H1 (cell line): ENCODE data around the gene PRADC1. TPM values are rescaled to one million over a fixed set of nuclear protein-coding genes. Genes with fewer than 3 reads are reported as not detected.

Source experiments
- CTCF ChIA-PET: fragments of 300-600 bp; sonication (Branson Sonifier 250); formaldehyde crosslinking; loops from one replicate; lab custom pipeline; 2021; ENCODE audit not compliant: partially characterized antibody; lab: Charles Lee
- POLR2A ChIA-PET: fragments of 300-600 bp; sonication (Branson Sonifier 250); formaldehyde crosslinking; loops from one replicate; lab custom pipeline; 2021; ENCODE audit warnings: inconsistent platforms; ENCODE audit not compliant: partially characterized antibody; lab: Charles Lee
- DNase-seq, 2 experiments: peaks; one replicate each; pipeline versions ENCODE4 v3.0.0 to v3.0.0-alpha.2; 2010 to 2022; ENCODE audit warnings: low spot score in 2 of 2, low read depth in 1 of 2, mixed read lengths in 1 of 2
- FAIRE-seq: peaks from 2 replicates; lab custom pipeline; 2011; peaks lifted over from hg19 to GRCh38; lab: Jason Lieb, UNC
- H2AFZ ChIP-seq: 2 replicates; pipeline ENCODE4 v1.8.1; 2012; ENCODE audit warnings: low read length, inconsistent platforms
- H2AK5ac ChIP-seq: 2 replicates; pipeline ENCODE4 v1.6.1; 2013; ENCODE audit warnings: low read depth, low read length
- H2BK120ac ChIP-seq: replicated peaks from 2 replicates; pipeline ENCODE3; 2013; ENCODE audit warnings: low read depth, low read length, inconsistent platforms
- H2BK12ac ChIP-seq: 2 replicates; pipeline ENCODE4 v1.6.1; 2013; ENCODE audit warnings: low read depth, low read length
- H2BK15ac ChIP-seq: 2 replicates; pipeline ENCODE4 v1.6.1; 2013; ENCODE audit warnings: low read length
- H2BK20ac ChIP-seq: 2 replicates; pipeline ENCODE4 v1.6.1; 2013; ENCODE audit warnings: low read length
- H2BK5ac ChIP-seq: 2 replicates; pipeline ENCODE4 v1.6.1; 2013; ENCODE audit warnings: low read depth, low read length
- H3K14ac ChIP-seq: 2 replicates; pipeline ENCODE4 v1.6.1; 2013; ENCODE audit warnings: inconsistent platforms; ENCODE audit not compliant: insufficient read length
- H3K18ac ChIP-seq: 2 replicates; pipeline ENCODE4 v1.6.1; 2013; ENCODE audit warnings: low read length; ENCODE audit errors: extremely low read depth
- H3K23ac ChIP-seq: 2 replicates; pipeline ENCODE4 v1.6.1; 2013; ENCODE audit warnings: inconsistent platforms; ENCODE audit not compliant: insufficient read length
- H3K23me2 ChIP-seq: 2 replicates; pipeline ENCODE4 v1.6.1; 2013; ENCODE audit warnings: low read depth, low read length
- H3K27ac ChIP-seq: 2 replicates; pipeline ENCODE4 v1.6.1; 2011; ENCODE audit warnings: low read depth, low read length, inconsistent platforms
- H3K27me3 ChIP-seq, 4 experiments: replicated peaks in 1 of 4; 1 replicate in 1 of 4; 2 replicates in 3 of 4; pipeline versions ENCODE4 v1.6.1 to v1.8.1; 2011 to 2013; ENCODE audit warnings: low read length in 3 of 4, mild to moderate bottlenecking in 3 of 4, inconsistent platforms in 2 of 4, mixed read lengths in 2 of 4, moderate library complexity in 1 of 4; ENCODE audit not compliant: control insufficient read depth in 3 of 4, insufficient read depth in 3 of 4; ENCODE audit errors: extremely low read depth in 1 of 4
- H3K36me3 ChIP-seq, 4 experiments: 2 replicates each; pipeline versions ENCODE4 v1.6.1 to v1.8.1; 2011 to 2013; ENCODE audit warnings: mild to moderate bottlenecking in 4 of 4, low read length in 3 of 4, moderate library complexity in 2 of 4, control low read depth in 1 of 4, inconsistent platforms in 1 of 4; ENCODE audit not compliant: insufficient read depth in 4 of 4, control insufficient read depth in 2 of 4
- H3K4ac ChIP-seq: replicated peaks from 2 replicates; pipeline ENCODE3; 2013; ENCODE audit warnings: low read length, low read depth, mixed read lengths, inconsistent platforms; ENCODE audit not compliant: insufficient read length
- H3K4me1 ChIP-seq, 4 experiments: replicated peaks in 1 of 4; 1 replicate in 1 of 4; 2 replicates in 3 of 4; pipeline versions ENCODE4 v1.6.1 to v1.8.1; 2011 to 2013; ENCODE audit warnings: low read length in 3 of 4, inconsistent platforms in 2 of 4, mixed read lengths in 1 of 4; ENCODE audit not compliant: insufficient read depth in 4 of 4, control insufficient read depth in 3 of 4
- H3K4me2 ChIP-seq, 2 experiments: 2 replicates each; pipeline versions ENCODE4 v1.6.1 to v1.8.1; 2011 to 2013; ENCODE audit warnings: low read depth in 2 of 2, low read length in 2 of 2, control low read depth in 1 of 2, inconsistent platforms in 1 of 2, mild to moderate bottlenecking in 1 of 2; ENCODE audit not compliant: insufficient read depth in 1 of 2
- H3K4me3 ChIP-seq, 4 experiments: fragments of 200-600, 300-600 bp in 1 of 4; sonication (generic), shearing (Covaris generic), sonication (Bioruptor Twin) in 1 of 4; 2 replicates each; pipeline versions ENCODE4 v1.5.1 to v1.8.1; 2011 to 2016; ENCODE audit warnings: low read length in 4 of 4, low read depth in 3 of 4, control low read depth in 2 of 4, inconsistent platforms in 2 of 4, mild to moderate bottlenecking in 2 of 4, mixed read lengths in 1 of 4, moderate library complexity in 1 of 4; ENCODE audit not compliant: insufficient read depth in 2 of 4; ENCODE audit errors: extremely low read depth in 1 of 4
- H3K56ac ChIP-seq: replicated peaks from 2 replicates; pipeline ENCODE3; 2013; ENCODE audit warnings: low read depth, mild to moderate bottlenecking, mixed read lengths, low read length, inconsistent platforms; ENCODE audit not compliant: insufficient read length
- H3K79me1 ChIP-seq: 2 replicates; pipeline ENCODE4 v1.6.1; 2013; ENCODE audit warnings: low read depth, low read length, control low read depth
- H3K79me2 ChIP-seq, 2 experiments: 2 replicates each; pipeline versions ENCODE4 v1.6.1 to v1.8.1; 2012 to 2013; ENCODE audit warnings: low read length in 2 of 2, mild to moderate bottlenecking in 2 of 2, inconsistent platforms in 1 of 2; ENCODE audit not compliant: insufficient read depth in 2 of 2, control insufficient read depth in 1 of 2
- H3K9ac ChIP-seq, 4 experiments: replicated peaks in 1 of 4; 1 replicate in 1 of 4; 2 replicates in 3 of 4; pipeline versions ENCODE4 v1.6.1 to v1.8.1; 2011 to 2013; ENCODE audit warnings: low read depth in 3 of 4, low read length in 3 of 4, control low read depth in 2 of 4, mild to moderate bottlenecking in 2 of 4, moderate library complexity in 2 of 4, inconsistent platforms in 1 of 4; ENCODE audit errors: extremely low read depth in 1 of 4
- H3K9me3 ChIP-seq, 2 experiments: 2 replicates each; pipeline versions ENCODE4 v1.6.1 to v1.8.1; 2012 to 2013; ENCODE audit warnings: mild to moderate bottlenecking in 2 of 2, moderate library complexity in 2 of 2, control low read depth in 1 of 2, inconsistent platforms in 1 of 2, low read depth in 1 of 2, low read length in 1 of 2, mixed read lengths in 1 of 2; ENCODE audit not compliant: insufficient read depth in 2 of 2
- H4K20me1 ChIP-seq, 2 experiments: replicated peaks in 1 of 2; 2 replicates each; pipeline versions ENCODE3 to v1.8.1; 2011 to 2013; ENCODE audit warnings: inconsistent platforms in 2 of 2, low read length in 2 of 2, mild to moderate bottlenecking in 1 of 2; ENCODE audit not compliant: insufficient read depth in 2 of 2, control insufficient read depth in 1 of 2
- H4K5ac ChIP-seq: 2 replicates; pipeline ENCODE4 v1.6.1; 2013; ENCODE audit warnings: low read length, low read depth, mixed read lengths, inconsistent platforms; ENCODE audit not compliant: insufficient read length
- H4K8ac ChIP-seq: 2 replicates; pipeline ENCODE4 v1.8.0; 2013; ENCODE audit warnings: mild to moderate bottlenecking, moderate library complexity, low read length, inconsistent platforms; ENCODE audit not compliant: insufficient read depth; ENCODE audit errors: extremely low read depth
- H4K91ac ChIP-seq: replicated peaks from 2 replicates; pipeline ENCODE3; 2013; ENCODE audit warnings: low read length, mixed read lengths, inconsistent platforms; ENCODE audit not compliant: insufficient read length
- BACH1 ChIP-seq: IDR thresholded peaks from 2 replicates; pipeline ENCODE4 v1.6.1; 2012; ENCODE audit warnings: low read length, improper control_type of control experiment
- BRCA1 ChIP-seq: IDR thresholded peaks from 2 replicates; pipeline ENCODE4 v1.6.1; 2012; ENCODE audit warnings: low read depth, low read length, improper control_type of control experiment
- CREB1 ChIP-seq: IDR thresholded peaks from 2 replicates; pipeline ENCODE4 v1.6.1; 2012; ENCODE audit warnings: inconsistent platforms
- EGR1 ChIP-seq: IDR thresholded peaks from 2 replicates; pipeline ENCODE4 v1.6.1; 2011; ENCODE audit warnings: low read depth, low read length, borderline replicate concordance
- GTF2F1 ChIP-seq: IDR thresholded peaks from 2 replicates; pipeline ENCODE4 v1.6.1; 2012; ENCODE audit warnings: low read depth, low read length, improper control_type of control experiment, borderline replicate concordance
- POLR2A ChIP-seq, 2 experiments: IDR thresholded peaks; 1 replicate in 1 of 2; 2 replicates in 1 of 2; pipeline ENCODE4 v1.6.1; 2011; ENCODE audit warnings: low read depth in 2 of 2, low read length in 2 of 2, mild to moderate bottlenecking in 2 of 2; ENCODE audit errors: control extremely low read depth in 1 of 2
- POLR2AphosphoS5 ChIP-seq: IDR thresholded peaks from 2 replicates; pipeline ENCODE4 v1.6.1; 2011; ENCODE audit warnings: low read depth, low read length
- SIN3A ChIP-seq, 2 experiments: IDR thresholded peaks in 1 of 2; conservative IDR thresholded peaks in 1 of 2; 2 replicates each; pipeline ENCODE4 v1.6.1; 2011 to 2012; ENCODE audit warnings: low read length in 2 of 2, improper control_type of control experiment in 1 of 2, low read depth in 1 of 2, mild to moderate bottlenecking in 1 of 2
- TAF7 ChIP-seq: optimal IDR thresholded peaks from 2 replicates; pipeline ENCODE3; 2011; ENCODE audit warnings: low read depth, mild to moderate bottlenecking, inconsistent platforms, low read length, moderate library complexity, borderline replicate concordance
- TCF12 ChIP-seq: IDR thresholded peaks from 2 replicates; pipeline ENCODE4 v1.6.1; 2011; ENCODE audit warnings: low read depth, mild to moderate bottlenecking, low read length
- WGBS, 2 experiments: shearing (Covaris generic) in 1 of 2; methylation state at CpG; one replicate each; pipeline versions ENCODE4 v1.1.6 to v1.1.7; 2013 to 2015; ENCODE audit warnings: low lambda C conversion rate in 2 of 2, mixed read lengths in 2 of 2, inconsistent platforms in 1 of 2, low coverage in 1 of 2, missing lambda C conversion rate in 1 of 2; ENCODE audit not compliant: insufficient replicate concordance in 2 of 2, insufficient coverage in 1 of 2, insufficient read length in 1 of 2; ENCODE audit errors: extremely low coverage in 1 of 2, missing lambda C conversion rate in 1 of 2; 5-methylcytosine and 5-hydroxymethylcytosine counted together
- polyA plus RNA-seq, 7 experiments: library from polyadenylated mRNA; depleted of rRNA in 3 of 7; stranded (reverse) in 5 of 7; unstranded in 2 of 7; fragments of >200 nt in 5 of 7; fragments of 200-250 nt in 2 of 7; gene quantifications; 1 replicate in 5 of 7; 2 replicates in 1 of 7; 4 replicates in 1 of 7; pipeline versions ENCODE4 v1.2.1 to v1.2.3, GENCODE V29; 2011 to 2013; ENCODE audit warnings: missing spikeins in 2 of 7, mixed read lengths in 2 of 7
- total RNA-seq: library from RNA; stranded (reverse); fragmentation: NEBNext Ultra II Directional; extraction: Animal tissue kit (Norgen Biotek cat#: 25700); gene quantifications from 2 replicates; pipeline ENCODE4 v1.2.1, GENCODE V29; 2021
- TF ChIP-seq, protein P1 (sequence below): IDR thresholded peaks from 2 replicates; pipeline ENCODE4 v1.6.1; 2012; ENCODE audit warnings: low read length, inconsistent platforms

PRADC1 gene
- total and polyA plus RNA-seq, 2 of the 8 experiments (the other 6 are each of a cell fraction or from before 2014, with no cell fraction given), result 8.9 to 13.1 TPM

DNA sequence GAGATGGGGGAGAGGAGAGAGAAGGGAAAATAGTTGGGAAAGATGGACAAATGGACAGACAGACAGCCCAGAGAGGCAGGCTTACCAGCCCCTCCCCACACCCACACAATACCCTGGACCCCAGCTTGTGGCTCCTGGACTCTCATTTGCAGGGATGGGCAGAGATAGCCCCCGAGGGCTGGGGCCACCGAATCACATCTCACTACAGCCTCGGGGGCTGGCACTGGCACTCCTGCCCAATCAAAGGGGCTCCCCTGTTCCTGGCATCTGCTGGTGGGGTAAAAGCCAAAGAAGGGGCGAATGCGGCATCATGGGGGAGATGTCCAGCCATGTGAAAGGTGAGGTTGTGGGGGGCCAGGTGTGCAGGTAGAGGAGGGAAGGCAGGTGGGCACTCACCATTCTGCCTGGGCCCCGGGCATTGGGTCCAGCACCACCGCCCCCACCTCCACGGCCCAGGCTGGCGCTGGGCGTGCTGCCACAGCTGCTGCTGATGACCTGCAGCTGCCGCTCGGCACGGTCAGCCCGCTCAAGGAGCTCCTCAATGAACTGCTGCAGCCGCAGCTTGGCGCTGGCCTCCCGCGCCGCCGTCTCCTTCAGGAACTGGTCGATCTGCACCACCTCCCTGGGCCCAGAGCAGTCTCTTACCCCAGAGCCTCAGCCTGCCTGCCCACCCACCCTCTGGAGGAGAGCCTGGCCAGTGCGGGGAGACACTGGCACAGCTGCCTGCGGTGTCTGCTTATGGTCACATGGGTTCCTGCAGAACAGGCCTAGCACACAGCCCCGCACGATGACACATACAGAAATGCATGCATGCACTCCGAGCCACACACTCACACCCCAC is 33.2 kb upstream of the PRADC1 start:
- H3K9me3 ChIP-seq, result no peaks in the 10 kb centered on the region
- no peak overlapping the region for H3K18ac ChIP-seq
- no peak overlapping the region for H4K91ac ChIP-seq
- no peak overlapping the region for H2BK5ac ChIP-seq
- no peak overlapping the region for H3K27ac ChIP-seq
- CTCF ChIA-PET, result interaction anchor here (1.2 kb wide), 1 partner anchor 23 kb away, joined by 6 read pairs; no protein-coding TSS in a partner anchor
- H4K20me1 ChIP-seq, result peaks cover 6 to 39% of the 10 kb centered on the region in 2 experiments
- H3K56ac ChIP-seq, result no peak overlapping the region
- no peak overlapping the region for H3K9ac ChIP-seq
- no peak overlapping the region for H2AFZ ChIP-seq
- no peak overlapping the region for H3K4me2 ChIP-seq
- FAIRE-seq (no peak), DNase-seq (no peak)
- peaks cover 7% of the 10 kb centered on the region; the same call in 1 of the 2 replicates for H3K79me1 ChIP-seq
- H4K5ac ChIP-seq, result no peak overlapping the region
- no peak overlapping the region for H2AK5ac ChIP-seq
- H2BK12ac ChIP-seq, result no peak overlapping the region
- no peaks in the 10 kb centered on the region; a peak in 1 of 4 replicates for H3K79me2 ChIP-seq
- no peak overlapping the region for H2BK120ac ChIP-seq
- WGBS, 2 experiments, result 90% methylated on average over 19 of the region's 26 CpGs; no CpG with 5 or more reads in 1 of the 2 experiments
- H2BK15ac ChIP-seq, result no peak overlapping the region
- POLR2A ChIA-PET, result interaction anchor here (1.6 to 4.6 kb wide), 3 partner anchors 9 to 32 kb away, joined by 4 to 22 read pairs (median 22); partner anchors contain the start of gene CCT7
- no peak overlapping the region for H3K4me3 ChIP-seq
- no peak overlapping the region for H3K4ac ChIP-seq
- H4K8ac ChIP-seq, result no peak overlapping the region
- peaks cover 0 to 28% (median 21%) of the 10 kb centered on the region in 4 experiments; a peak in 6 of 7 replicates for H3K27me3 ChIP-seq
- H3K4me1 ChIP-seq, result peaks cover 0 to 10% (median 6%) of the 10 kb centered on the region in 4 experiments; a peak in 5 of 7 replicates
- peaks cover 10% of the 10 kb centered on the region; the same call in 1 of the 2 replicates for H3K23me2 ChIP-seq
- H3K36me3 ChIP-seq, result peaks cover 0 to 11% (median 4%) of the 10 kb centered on the region in 4 experiments; a peak in 4 of 8 replicates
- no peak overlapping the region for H3K23ac ChIP-seq
- H2BK20ac ChIP-seq, result no peak overlapping the region
- no peak overlapping the region for H3K14ac ChIP-seq
- TF ChIP-seq POLR2A (IDR thresholded peaks at IDR 0.05; ENCODE audit: control extremely low read depth in 1 of 2, low read depth in 2 of 2, low read length in 2 of 2) (no peak), TAF7 (no peak), CREB1 (no peak), SIN3A (conservative IDR thresholded peaks at IDR 0.05 in 1 of 2, IDR thresholded peaks at IDR 0.05 in 1 of 2; ENCODE audit: low read depth in 1 of 2, low read length in 2 of 2) (no peak), BACH1 (no peak), BRCA1 (no peak), TCF12 (no peak), GTF2F1 (no peak), EGR1 (no peak), POLR2AphosphoS5 (no peak)
- TF ChIP-seq, protein P1, sequence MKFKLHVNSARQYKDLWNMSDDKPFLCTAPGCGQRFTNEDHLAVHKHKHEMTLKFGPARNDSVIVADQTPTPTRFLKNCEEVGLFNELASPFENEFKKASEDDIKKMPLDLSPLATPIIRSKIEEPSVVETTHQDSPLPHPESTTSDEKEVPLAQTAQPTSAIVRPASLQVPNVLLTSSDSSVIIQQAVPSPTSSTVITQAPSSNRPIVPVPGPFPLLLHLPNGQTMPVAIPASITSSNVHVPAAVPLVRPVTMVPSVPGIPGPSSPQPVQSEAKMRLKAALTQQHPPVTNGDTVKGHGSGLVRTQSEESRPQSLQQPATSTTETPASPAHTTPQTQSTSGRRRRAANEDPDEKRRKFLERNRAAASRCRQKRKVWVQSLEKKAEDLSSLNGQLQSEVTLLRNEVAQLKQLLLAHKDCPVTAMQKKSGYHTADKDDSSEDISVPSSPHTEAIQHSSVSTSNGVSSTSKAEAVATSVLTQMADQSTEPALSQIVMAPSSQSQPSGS, result no peak
